ENCODE data around the gene FTH1.

- TF ChIP-seq EZH2phosphoT487 (conservative IDR thresholded peaks at IDR 0.05; ENCODE audit: low read length) = no peak
- TF ChIP-seq CTCF (IDR thresholded peaks at IDR 0.05; ENCODE audit: insufficient read depth, low read length, poor library complexity, severe bottlenecking) = no peak
Observed at GRCh38 chr11:61946894-61947293, 20.5 kb downstream of the FTH1 start.
